Ovary (tissue), 3 donors: Measurements from ENCODE around the gene FAM149A.

ENCODE experiments used
- POLR2A ChIP-seq: fragments of 450-650 bp; IDR thresholded peaks from one replicate; pipeline ENCODE4 v1.6.1; 2017; ENCODE audit warnings: antibody characterized with exemption, mild to moderate bottlenecking, moderate library complexity
- TF ChIP-seq, protein P1 (sequence below), 3 donors: fragments of 450-650 bp in 2 of 3; fragments of 200-600 bp in 1 of 3; IDR thresholded peaks; one replicate each; pipeline versions ENCODE4 v1.5.1 to v1.8.0; 2016 to 2022; ENCODE audit warnings: antibody characterized with exemption in 3 of 3, mild to moderate bottlenecking in 1 of 3
- donor health status: DM: no; HTN: no; CAD: no.

DNA sequence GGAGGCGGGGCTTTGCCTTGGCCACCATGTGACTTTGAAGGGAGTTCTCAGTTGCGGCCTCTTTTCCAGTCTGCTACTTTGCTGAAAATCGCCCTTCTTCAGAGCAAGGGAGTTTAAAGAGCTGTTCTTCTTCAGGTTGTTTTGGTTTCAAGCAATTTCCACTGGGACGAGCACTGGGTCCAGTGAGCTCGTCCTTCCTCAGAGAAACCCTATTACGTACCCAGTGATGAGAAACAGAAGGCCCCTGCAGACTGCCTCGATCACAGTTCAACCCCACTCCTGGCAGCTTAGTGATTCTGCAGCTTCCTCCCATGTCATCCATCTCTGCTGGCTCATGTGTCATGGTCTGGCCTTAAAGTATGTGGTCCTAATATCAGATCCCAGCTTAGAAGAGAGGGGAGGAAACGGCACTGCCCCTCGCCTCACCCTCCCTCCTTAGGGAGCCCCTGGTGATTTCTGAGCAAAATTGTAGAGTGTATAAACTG, 7.8 kb upstream of the FAM149A start:
- TF ChIP-seq, protein P1, sequence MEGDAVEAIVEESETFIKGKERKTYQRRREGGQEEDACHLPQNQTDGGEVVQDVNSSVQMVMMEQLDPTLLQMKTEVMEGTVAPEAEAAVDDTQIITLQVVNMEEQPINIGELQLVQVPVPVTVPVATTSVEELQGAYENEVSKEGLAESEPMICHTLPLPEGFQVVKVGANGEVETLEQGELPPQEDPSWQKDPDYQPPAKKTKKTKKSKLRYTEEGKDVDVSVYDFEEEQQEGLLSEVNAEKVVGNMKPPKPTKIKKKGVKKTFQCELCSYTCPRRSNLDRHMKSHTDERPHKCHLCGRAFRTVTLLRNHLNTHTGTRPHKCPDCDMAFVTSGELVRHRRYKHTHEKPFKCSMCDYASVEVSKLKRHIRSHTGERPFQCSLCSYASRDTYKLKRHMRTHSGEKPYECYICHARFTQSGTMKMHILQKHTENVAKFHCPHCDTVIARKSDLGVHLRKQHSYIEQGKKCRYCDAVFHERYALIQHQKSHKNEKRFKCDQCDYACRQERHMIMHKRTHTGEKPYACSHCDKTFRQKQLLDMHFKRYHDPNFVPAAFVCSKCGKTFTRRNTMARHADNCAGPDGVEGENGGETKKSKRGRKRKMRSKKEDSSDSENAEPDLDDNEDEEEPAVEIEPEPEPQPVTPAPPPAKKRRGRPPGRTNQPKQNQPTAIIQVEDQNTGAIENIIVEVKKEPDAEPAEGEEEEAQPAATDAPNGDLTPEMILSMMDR (IDR thresholded peaks at IDR 0.05): no peak
- no peak for TF ChIP-seq POLR2A
